Caco-2 (cell line): ENCODE data around the gene CYB5A. TPM values are rescaled to one million over a fixed set of nuclear protein-coding genes. Genes with fewer than 3 reads are reported as not detected.

ENCODE experiments used
- BruUV-seq: library from RNA; stranded (reverse); fragments of 400-500 nt; replicated peaks from 2 replicates; lab custom pipeline; 2021; lab: Mats Ljungman, UMichigan
- CTCF ChIA-PET: fragments of 300-600 bp; sonication (Branson Sonifier 250); formaldehyde crosslinking; loops from one replicate; lab custom pipeline; 2022; ENCODE audit warnings: antibody characterized with exemption; lab: Charles Lee
- POLR2A ChIA-PET: fragments of 300-600 bp; sonication (Branson Sonifier 250); formaldehyde crosslinking; loops from one replicate; lab custom pipeline; 2022; ENCODE audit warnings: antibody characterized with exemption; lab: Charles Lee
- DNase-seq, 2 experiments: peaks; one replicate each; pipeline versions ENCODE4 v3.0.0 to v3.0.0-alpha.2; 2020 to 2022
- H3K27me3 ChIP-seq: replicated peaks from 2 replicates; pipeline ENCODE4 v1.6.0; 2011; ENCODE audit warnings: low read length; ENCODE audit not compliant: control insufficient read depth, insufficient read depth
- H3K36me3 ChIP-seq: 2 replicates; pipeline ENCODE4 v1.5.1; 2011; ENCODE audit warnings: low read length; ENCODE audit not compliant: control insufficient read depth, insufficient read depth
- H3K4me1 ChIP-seq: fragments of 250-450 bp; sonication (Bioruptor Pico); 2 replicates; pipeline ENCODE4 v1.5.1; 2020; ENCODE audit warnings: mild to moderate bottlenecking
- H3K4me3 ChIP-seq: 2 replicates; pipeline ENCODE4 v1.5.1; 2011; ENCODE audit warnings: low read depth, mild to moderate bottlenecking, control low read depth, low read length
- H3K9me3 ChIP-seq: fragments of 250-450 bp; sonication (Bioruptor Pico); 2 replicates; pipeline ENCODE4 v1.5.1; 2020; ENCODE audit warnings: mild to moderate bottlenecking, moderate library complexity
- H3K27ac Mint-ChIP-seq: one replicate; pipeline ENCODE4 v1.8.0; 2022; ENCODE audit warnings: mixed read lengths; ENCODE audit not compliant: unreplicated experiment
- H3K27me3 Mint-ChIP-seq: one replicate; pipeline ENCODE4 v1.8.0; 2022; ENCODE audit warnings: mixed read lengths; ENCODE audit not compliant: insufficient read depth, unreplicated experiment
- H3K36me3 Mint-ChIP-seq: one replicate; pipeline ENCODE4 v1.8.0; 2022; ENCODE audit warnings: mild to moderate bottlenecking, mixed read lengths; ENCODE audit not compliant: insufficient read depth, unreplicated experiment
- H3K4me1 Mint-ChIP-seq: one replicate; pipeline ENCODE4 v1.8.0; 2022; ENCODE audit warnings: low read depth, mixed read lengths; ENCODE audit not compliant: unreplicated experiment
- H3K4me3 Mint-ChIP-seq: one replicate; pipeline ENCODE4 v1.8.0; 2022; ENCODE audit warnings: mild to moderate bottlenecking, moderate library complexity, mixed read lengths; ENCODE audit not compliant: unreplicated experiment
- H3K9me3 Mint-ChIP-seq: one replicate; pipeline ENCODE4 v1.8.0; 2022; ENCODE audit warnings: mixed read lengths; ENCODE audit not compliant: unreplicated experiment
- CTCF ChIP-seq, 2 experiments: fragments of 200-600 bp in 1 of 2; IDR thresholded peaks; 1 replicate in 1 of 2; 2 replicates in 1 of 2; pipeline versions ENCODE4 v1.5.1 to v1.8.0; 2011 to 2022; ENCODE audit warnings: antibody characterized with exemption in 1 of 2, control low read depth in 1 of 2, inconsistent platforms in 1 of 2, low read depth in 1 of 2, low read length in 1 of 2, mild to moderate bottlenecking in 1 of 2, moderate library complexity in 1 of 2; ENCODE audit not compliant: insufficient read depth in 1 of 2, severe bottlenecking in 1 of 2, unreplicated experiment in 1 of 2
- intact Hi-C: fragments of 100-400 bp; cut with micrococcal nuclease; formaldehyde crosslinking; loops from one replicate; pipeline ENCODE4 v1.10.0; 2022; ENCODE audit not compliant: unreplicated experiment
- total RNA-seq: library from RNA; stranded (reverse); gene quantifications from 2 replicates; pipeline ENCODE4 v1.2.3, GENCODE V29; 2022

CYB5A gene
- total RNA-seq, 1 experiment from 2014 or later: 103 TPM

DNA sequence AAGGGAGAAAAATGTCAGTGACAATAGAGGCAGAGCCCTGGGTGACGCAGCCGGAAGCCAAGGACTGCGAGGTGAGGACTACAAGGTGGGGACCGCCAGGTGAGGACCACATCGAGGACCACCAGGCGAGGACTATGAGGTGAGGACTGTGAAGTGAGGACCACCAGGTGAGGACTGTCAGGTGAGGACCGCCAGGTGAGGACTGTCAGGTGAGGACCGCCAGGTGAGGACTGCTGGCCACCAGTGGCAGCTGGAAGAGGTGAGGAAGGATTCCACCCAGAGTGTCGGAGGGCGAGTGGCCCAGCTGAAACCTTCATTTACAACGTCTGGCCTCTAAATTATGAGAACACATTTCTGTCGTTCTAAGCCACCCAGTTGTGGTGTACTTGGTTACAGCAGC is 41.6 kb downstream of the CYB5A start:
- peaks cover 16% of the 10 kb centered on the region for H3K4me1 ChIP-seq
- peak overlapping the region; percentile 62 for H3K27ac Mint-ChIP-seq

DNA sequence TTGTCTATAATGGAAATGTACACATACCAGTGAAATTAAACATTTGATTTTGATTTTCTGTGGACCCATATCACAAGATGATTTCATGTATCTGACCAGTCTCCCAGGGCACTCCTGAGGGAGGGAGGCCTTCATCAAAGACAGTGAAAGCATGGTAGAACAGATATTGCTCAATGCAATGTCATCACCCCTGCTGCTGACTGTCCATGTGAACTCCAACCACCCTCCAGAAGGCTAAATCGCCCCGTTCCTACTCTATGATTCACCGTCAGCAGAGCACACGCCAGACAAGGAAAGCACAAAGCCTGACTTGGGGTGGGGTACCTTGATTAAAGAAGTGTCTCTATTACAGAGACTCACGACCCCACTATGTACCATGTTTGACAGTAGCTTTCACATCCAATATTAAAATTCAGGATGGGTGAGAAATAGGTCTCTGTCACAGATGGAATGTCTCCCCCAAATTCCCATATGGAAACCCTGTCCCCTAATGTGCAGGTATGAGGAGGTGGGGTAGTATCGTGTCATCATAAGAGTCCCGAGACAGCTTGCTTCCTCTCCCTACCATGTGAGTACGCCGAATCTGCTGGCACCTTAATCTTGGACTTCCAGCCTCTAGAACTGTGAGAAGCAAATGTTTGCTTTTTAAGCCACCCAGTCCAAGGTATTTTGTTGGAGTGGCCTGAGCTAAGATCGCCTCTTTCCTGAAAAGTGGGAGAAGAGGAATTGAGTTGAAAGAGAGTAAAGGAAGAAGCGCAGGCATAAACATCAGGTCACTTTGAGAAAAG is 42.4 kb downstream of the CYB5A start:
- TF ChIP-seq CTCF (IDR thresholded peaks at IDR 0.05; ENCODE audit: insufficient read depth in 1 of 2, low read depth in 1 of 2, low read length in 1 of 2, severe bottlenecking in 1 of 2, unreplicated experiment in 1 of 2): no peak
- Mint-ChIP-seq H3K27me3 (no peaks in the 10 kb centered on the region), H3K27ac (peak overlapping the region; percentile 62), H3K4me3 (no peak overlapping the region), H3K9me3 (no peaks in the 10 kb centered on the region), H3K4me1 (peaks cover 4% of the 10 kb centered on the region), H3K36me3 (peaks cover 20% of the 10 kb centered on the region)
- intact Hi-C loops: no loop called here
- CTCF ChIA-PET: no interaction called here
- Histone ChIP-seq H3K4me1 (peaks cover 16% of the 10 kb centered on the region), H3K9me3 (no peaks in the 10 kb centered on the region), H3K27me3 (no peaks in the 10 kb centered on the region), H3K4me3 (no peak overlapping the region), H3K36me3 (no peaks in the 10 kb centered on the region)
- POLR2A ChIA-PET: no interaction called here
- BruUV-seq: no TSS peak
- DNase-seq: no peak

More for the DNA sequence above, 41.6 kb downstream of the CYB5A start:
- no peak for TF ChIP-seq CTCF (IDR thresholded peaks at IDR 0.05; ENCODE audit: insufficient read depth in 1 of 2, low read depth in 1 of 2, low read length in 1 of 2, severe bottlenecking in 1 of 2, unreplicated experiment in 1 of 2)
- Mint-ChIP-seq H3K36me3 (peaks cover 20% of the 10 kb centered on the region), H3K4me3 (no peak overlapping the region), H3K4me1 (peaks cover 4% of the 10 kb centered on the region), H3K9me3 (no peaks in the 10 kb centered on the region), H3K27me3 (no peaks in the 10 kb centered on the region)
- H3K36me3 ChIP-seq: no peaks in the 10 kb centered on the region
- intact Hi-C loops: no loop called here
- BruUV-seq: no TSS peak
- H3K27me3 ChIP-seq: no peaks in the 10 kb centered on the region
- no peak overlapping the region for H3K4me3 ChIP-seq
- no peak for DNase-seq
- CTCF ChIA-PET: no interaction called here
- no peaks in the 10 kb centered on the region for H3K9me3 ChIP-seq
- POLR2A ChIA-PET: no interaction called here

GRCh38 chr18:74248595-74248994 is 43.2 kb downstream of the CYB5A start:
- ChIA-PET POLR2A (no interaction called here), CTCF (no interaction called here)
- Histone ChIP-seq H3K36me3 (no peaks in the 10 kb centered on the region), H3K9me3 (no peaks in the 10 kb centered on the region), H3K4me3 (no peak overlapping the region), H3K4me1 (peaks cover 16% of the 10 kb centered on the region), H3K27me3 (no peaks in the 10 kb centered on the region)
- no peak overlapping the region for H3K27ac Mint-ChIP-seq
- intact Hi-C loops: no loop called here
- H3K27me3 Mint-ChIP-seq: no peaks in the 10 kb centered on the region
- H3K4me1 Mint-ChIP-seq: peaks cover 4% of the 10 kb centered on the region
- H3K36me3 Mint-ChIP-seq: peaks cover 20% of the 10 kb centered on the region
- DNase-seq: no peak
- BruUV-seq: no TSS peak
- no peaks in the 10 kb centered on the region for H3K9me3 Mint-ChIP-seq
- TF ChIP-seq CTCF (IDR thresholded peaks at IDR 0.05; ENCODE audit: insufficient read depth in 1 of 2, low read depth in 1 of 2, low read length in 1 of 2, severe bottlenecking in 1 of 2, unreplicated experiment in 1 of 2): no peak
- no peak overlapping the region for H3K4me3 Mint-ChIP-seq
